Bronchial epithelial cell (primary cell): Measurements from ENCODE around the gene PSMA6. TPM values are rescaled to one million over a fixed set of nuclear protein-coding genes. Genes with fewer than 3 reads are reported as not detected.
A peak's percentile ranks its signal among the peaks of the same experiment; 100 is the strongest.

Experiments used
- DNase-seq: peaks from one replicate; pipeline ENCODE4 v3.0.0-alpha.2; 2010; ENCODE audit warnings: low read depth
- FAIRE-seq: peaks from 2 replicates; lab custom pipeline; 2011; peaks lifted over from hg19 to GRCh38; lab: Jason Lieb, UNC
- H3K27me3 ChIP-seq: 2 replicates; pipeline ENCODE4 v1.5.1; 2011; ENCODE audit warnings: low read length; ENCODE audit not compliant: control insufficient read depth, insufficient read depth
- H3K36me3 ChIP-seq: 2 replicates; pipeline ENCODE4 v1.5.1; 2011; ENCODE audit warnings: low read length; ENCODE audit not compliant: control insufficient read depth, insufficient read depth
- H3K4me3 ChIP-seq: 2 replicates; pipeline ENCODE4 v1.5.1; 2011; ENCODE audit warnings: mild to moderate bottlenecking, low read depth, low read length, control low read depth
- total RNA-seq: library from RNA; depleted of rRNA; stranded (reverse); fragments of >200 nt; gene quantifications from 2 replicates; pipeline ENCODE4 v1.2.1, GENCODE V29; 2014
- TF ChIP-seq, protein P1 (sequence below): IDR thresholded peaks from 2 replicates; pipeline ENCODE4 v1.5.1; 2011; ENCODE audit warnings: mild to moderate bottlenecking, moderate library complexity, low read length, control low read depth, inconsistent platforms; ENCODE audit not compliant: insufficient read depth, severe bottlenecking

The PSMA6 gene
- total RNA-seq, 1 donor from 2014 or later, result 222 TPM

DNA sequence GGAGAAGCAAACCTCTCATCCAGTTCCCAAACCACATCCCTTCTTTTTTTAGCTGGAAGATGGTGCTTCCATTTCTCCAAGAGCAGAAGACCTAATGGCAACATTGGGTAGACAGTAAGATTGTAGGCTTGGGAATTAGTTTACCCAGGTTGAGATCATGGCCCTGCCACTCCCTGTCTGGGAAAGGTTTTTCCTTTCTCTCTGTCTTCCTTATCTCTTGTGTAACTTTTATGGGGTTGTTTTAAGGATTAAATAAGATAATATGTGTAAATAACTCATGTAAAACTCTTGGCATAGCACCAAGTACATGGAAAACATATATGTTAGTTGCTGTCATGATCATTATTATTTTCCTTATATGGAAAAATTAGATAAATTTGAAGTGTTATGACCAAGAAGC is 23.2 kb upstream of the PSMA6 start:
- H3K4me3 ChIP-seq, result no peak overlapping the region
- FAIRE-seq, result no peak
- DNase-seq, result no peak
- peaks cover 1% of the 10 kb centered on the region for H3K36me3 ChIP-seq
- H3K27me3 ChIP-seq, result no peaks in the 10 kb centered on the region
- TF ChIP-seq, protein P1, sequence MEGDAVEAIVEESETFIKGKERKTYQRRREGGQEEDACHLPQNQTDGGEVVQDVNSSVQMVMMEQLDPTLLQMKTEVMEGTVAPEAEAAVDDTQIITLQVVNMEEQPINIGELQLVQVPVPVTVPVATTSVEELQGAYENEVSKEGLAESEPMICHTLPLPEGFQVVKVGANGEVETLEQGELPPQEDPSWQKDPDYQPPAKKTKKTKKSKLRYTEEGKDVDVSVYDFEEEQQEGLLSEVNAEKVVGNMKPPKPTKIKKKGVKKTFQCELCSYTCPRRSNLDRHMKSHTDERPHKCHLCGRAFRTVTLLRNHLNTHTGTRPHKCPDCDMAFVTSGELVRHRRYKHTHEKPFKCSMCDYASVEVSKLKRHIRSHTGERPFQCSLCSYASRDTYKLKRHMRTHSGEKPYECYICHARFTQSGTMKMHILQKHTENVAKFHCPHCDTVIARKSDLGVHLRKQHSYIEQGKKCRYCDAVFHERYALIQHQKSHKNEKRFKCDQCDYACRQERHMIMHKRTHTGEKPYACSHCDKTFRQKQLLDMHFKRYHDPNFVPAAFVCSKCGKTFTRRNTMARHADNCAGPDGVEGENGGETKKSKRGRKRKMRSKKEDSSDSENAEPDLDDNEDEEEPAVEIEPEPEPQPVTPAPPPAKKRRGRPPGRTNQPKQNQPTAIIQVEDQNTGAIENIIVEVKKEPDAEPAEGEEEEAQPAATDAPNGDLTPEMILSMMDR, result no peak

DNA sequence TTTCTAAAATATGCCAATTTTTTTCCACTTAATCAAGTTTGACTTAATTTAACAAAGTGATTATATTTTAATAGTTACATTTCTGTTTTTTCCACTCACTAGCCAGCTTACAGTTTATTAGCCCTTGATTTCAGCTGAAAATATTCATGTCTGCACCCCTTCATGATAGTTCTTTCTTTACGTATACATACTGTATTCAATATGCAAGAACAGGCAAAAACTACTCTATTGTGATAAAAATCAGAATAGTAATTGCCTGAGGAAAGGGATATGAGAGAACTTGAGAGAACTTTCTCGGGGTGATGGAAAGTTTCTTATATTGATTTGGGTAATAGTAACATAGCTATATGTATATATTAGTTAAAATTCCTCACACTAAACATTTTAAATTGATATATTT is 17.4 kb upstream of the PSMA6 start:
- no peaks in the 10 kb centered on the region for H3K27me3 ChIP-seq
- TF ChIP-seq, protein P1, result no peak
- DNase-seq (no peak), FAIRE-seq (no peak)
- H3K36me3 ChIP-seq, result no peaks in the 10 kb centered on the region
- H3K4me3 ChIP-seq, result no peak overlapping the region

DNA sequence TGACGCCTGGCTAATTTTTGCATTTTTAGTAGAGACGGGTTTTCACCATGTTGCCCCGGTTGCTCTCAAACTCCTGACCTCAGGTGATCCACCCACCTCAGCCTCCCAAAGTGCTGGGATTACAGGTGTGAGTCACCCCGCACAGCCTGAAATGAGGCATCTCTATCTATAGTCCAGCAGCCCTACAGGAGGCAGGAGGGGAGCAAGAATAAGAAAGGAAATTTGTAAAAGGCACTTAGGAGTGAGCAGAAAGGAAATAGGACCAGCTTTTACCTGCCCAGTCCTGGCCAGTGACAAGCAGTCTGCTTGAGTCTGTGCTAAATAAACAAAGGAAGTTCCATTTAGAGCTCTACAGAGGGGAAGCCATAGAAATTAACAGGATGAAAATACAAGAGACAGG is 15.0 kb upstream of the PSMA6 start:
- H3K4me3 ChIP-seq, result no peak overlapping the region
- H3K27me3 ChIP-seq, result no peaks in the 10 kb centered on the region
- no peak for FAIRE-seq
- TF ChIP-seq, protein P1, result no peak
- no peaks in the 10 kb centered on the region for H3K36me3 ChIP-seq
- peak; percentile 84 for DNase-seq

DNA sequence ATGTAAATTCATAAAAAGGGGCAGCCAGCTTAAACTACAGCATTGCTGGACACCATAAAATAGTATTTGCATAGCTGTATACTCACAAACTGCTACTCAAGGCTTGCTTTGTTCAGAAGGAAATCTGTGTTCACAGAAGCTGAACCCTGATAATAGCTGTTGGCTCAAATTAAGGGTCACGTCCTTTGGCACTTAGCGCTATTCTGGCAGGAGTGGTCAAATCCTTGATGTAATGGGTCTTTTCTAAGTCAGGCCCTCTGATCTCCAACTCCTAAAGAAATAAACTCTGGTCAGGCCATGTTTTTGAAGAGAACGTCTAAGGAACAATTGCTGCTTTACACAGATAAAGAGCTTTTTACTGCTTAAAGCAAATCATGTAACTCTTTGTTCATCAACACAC is 12.8 kb upstream of the PSMA6 start:
- Histone ChIP-seq H3K27me3 (no peaks in the 10 kb centered on the region), H3K36me3 (peaks cover 1% of the 10 kb centered on the region), H3K4me3 (no peak overlapping the region)
- FAIRE-seq, result no peak
- TF ChIP-seq, protein P1, result no peak
- DNase-seq, result no peak

DNA sequence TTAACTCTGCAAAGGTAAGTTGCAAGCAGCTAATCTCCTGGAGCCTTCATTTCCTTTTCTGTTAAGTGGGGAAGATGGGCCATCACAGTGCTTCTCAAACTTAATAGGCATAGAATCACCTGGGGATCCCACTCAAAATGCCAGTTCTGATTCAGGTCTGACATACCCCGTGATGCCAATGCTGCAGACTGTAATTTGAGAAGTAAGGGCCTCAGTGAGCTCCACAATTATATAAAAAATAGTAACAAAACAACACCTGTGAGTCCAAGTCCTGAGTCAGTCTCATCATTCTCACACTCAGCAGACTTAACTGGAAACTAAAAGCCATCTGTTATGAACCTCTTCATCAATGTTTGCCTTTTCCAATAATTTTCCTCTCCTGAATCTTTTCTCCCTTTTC is 10.8 kb upstream of the PSMA6 start:
- TF ChIP-seq, protein P1, result no peak
- H3K4me3 ChIP-seq, result no peak overlapping the region
- peaks cover 1% of the 10 kb centered on the region for H3K36me3 ChIP-seq
- no peak for FAIRE-seq
- no peaks in the 10 kb centered on the region for H3K27me3 ChIP-seq
- no peak for DNase-seq

DNA sequence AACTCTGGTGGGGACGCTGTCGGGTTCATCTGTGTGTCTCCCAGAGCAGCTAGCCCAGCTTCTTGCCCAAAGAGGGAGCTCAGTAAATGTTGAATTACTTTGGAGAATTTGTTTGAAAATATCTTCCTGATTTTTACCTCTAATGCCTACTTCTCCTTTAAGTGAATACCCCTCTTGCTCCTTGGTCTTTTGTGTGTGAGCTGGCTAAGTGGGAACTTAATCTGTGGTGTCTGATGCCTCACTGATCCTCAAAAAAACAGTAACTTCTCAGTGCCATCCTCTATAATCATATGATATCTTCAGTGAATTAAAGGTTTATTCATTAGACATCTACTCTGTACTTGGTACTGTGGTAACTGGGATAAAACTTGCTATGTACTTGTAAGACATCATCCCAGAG is 7.7 kb upstream of the PSMA6 start:
- FAIRE-seq (no peak), DNase-seq (no peak)
- TF ChIP-seq, protein P1, result no peak
- Histone ChIP-seq H3K27me3 (no peaks in the 10 kb centered on the region), H3K4me3 (no peak overlapping the region), H3K36me3 (peaks cover 1% of the 10 kb centered on the region)
